ENCODE measurements around the gene HEXIM1. TPM values are rescaled to one million over a fixed set of nuclear protein-coding genes. Genes with fewer than 3 reads are reported as not detected.

Gene HEXIM1
- total RNA-seq: 38.2 to 40.6 TPM (median 38.8 TPM) in 3 replicates

- H3K4me3 Mint-ChIP-seq: peak within 1 kb of the TSS; percentile 98
- TF ChIP-seq, protein P1, sequence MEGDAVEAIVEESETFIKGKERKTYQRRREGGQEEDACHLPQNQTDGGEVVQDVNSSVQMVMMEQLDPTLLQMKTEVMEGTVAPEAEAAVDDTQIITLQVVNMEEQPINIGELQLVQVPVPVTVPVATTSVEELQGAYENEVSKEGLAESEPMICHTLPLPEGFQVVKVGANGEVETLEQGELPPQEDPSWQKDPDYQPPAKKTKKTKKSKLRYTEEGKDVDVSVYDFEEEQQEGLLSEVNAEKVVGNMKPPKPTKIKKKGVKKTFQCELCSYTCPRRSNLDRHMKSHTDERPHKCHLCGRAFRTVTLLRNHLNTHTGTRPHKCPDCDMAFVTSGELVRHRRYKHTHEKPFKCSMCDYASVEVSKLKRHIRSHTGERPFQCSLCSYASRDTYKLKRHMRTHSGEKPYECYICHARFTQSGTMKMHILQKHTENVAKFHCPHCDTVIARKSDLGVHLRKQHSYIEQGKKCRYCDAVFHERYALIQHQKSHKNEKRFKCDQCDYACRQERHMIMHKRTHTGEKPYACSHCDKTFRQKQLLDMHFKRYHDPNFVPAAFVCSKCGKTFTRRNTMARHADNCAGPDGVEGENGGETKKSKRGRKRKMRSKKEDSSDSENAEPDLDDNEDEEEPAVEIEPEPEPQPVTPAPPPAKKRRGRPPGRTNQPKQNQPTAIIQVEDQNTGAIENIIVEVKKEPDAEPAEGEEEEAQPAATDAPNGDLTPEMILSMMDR (IDR thresholded peaks at IDR 0.05; ENCODE audit: unreplicated experiment): no peak
Measured at GRCh38 chr17:45148183-45149036, at the start of gene HEXIM1. TSS of gene HEXIM1 (plus strand) at chr17:45148475. CDS start at chr17:45149191, 716 bp downstream.

GRCh38 chr17:45098869-45099616 lies 49.2 kb upstream of the HEXIM1 start:
- peaks cover 36% of the 10 kb centered on the region for H3K36me3 Mint-ChIP-seq
- peak overlapping the region; percentile 69 for H3K27ac Mint-ChIP-seq

More at GRCh38 chr17:45148183-45149036, at the start of gene HEXIM1:
- Mint-ChIP-seq H3K27ac (peak within 1 kb of the TSS; percentile 100), H3K36me3 (no peaks in the 10 kb centered on the region), H3K27me3 (ENCODE audit: low read depth) (no peaks in the 10 kb centered on the region), H3K4me1 (peaks cover 41% of the 10 kb centered on the region), H3K9me3 (no peaks in the 10 kb centered on the region)
- DNase-seq (ENCODE audit: low spot score in 2 of 2, unreplicated experiment in 2 of 2): peak; percentile 98 to 100

DNA sequence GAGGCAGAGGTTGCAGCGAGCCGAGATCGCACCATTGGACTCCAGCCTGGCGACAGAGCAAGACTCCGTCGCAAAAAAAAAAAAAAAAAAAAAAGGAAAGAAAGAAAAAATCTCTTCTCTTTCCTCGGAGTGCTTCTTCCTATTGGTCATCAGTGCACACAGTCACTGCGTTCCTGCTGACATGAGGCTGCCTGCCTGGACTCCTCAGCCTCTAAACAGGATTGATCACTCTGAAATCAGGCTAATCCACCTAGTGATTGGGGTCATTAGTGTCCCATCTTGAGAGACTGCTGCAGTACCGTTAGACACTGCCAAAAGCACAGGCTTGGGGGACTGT lies 46.8 kb upstream of the HEXIM1 start:
- H3K27me3 Mint-ChIP-seq (ENCODE audit: low read depth): no peaks in the 10 kb centered on the region
- peak overlapping the region; percentile 99 for H3K27ac Mint-ChIP-seq
- no peaks in the 10 kb centered on the region for H3K9me3 Mint-ChIP-seq
- H3K36me3 Mint-ChIP-seq: peaks cover 29% of the 10 kb centered on the region
- peaks cover 32% of the 10 kb centered on the region for H3K4me1 Mint-ChIP-seq
- TF ChIP-seq, protein P1 (IDR thresholded peaks at IDR 0.05; ENCODE audit: unreplicated experiment): no peak
- DNase-seq (ENCODE audit: low spot score in 2 of 2, unreplicated experiment in 2 of 2): no peak
- no peak overlapping the region for H3K4me3 Mint-ChIP-seq

More at GRCh38 chr17:45098869-45099616, 49.2 kb upstream of the HEXIM1 start:
- Mint-ChIP-seq H3K4me3 (no peak overlapping the region), H3K9me3 (no peaks in the 10 kb centered on the region), H3K27me3 (ENCODE audit: low read depth) (no peaks in the 10 kb centered on the region), H3K4me1 (peaks cover 32% of the 10 kb centered on the region)
- TF ChIP-seq, protein P1 (IDR thresholded peaks at IDR 0.05; ENCODE audit: unreplicated experiment): peak; percentile 78
- peak; percentile 72 to 87 for DNase-seq (ENCODE audit: low spot score in 2 of 2, unreplicated experiment in 2 of 2)

DNA sequence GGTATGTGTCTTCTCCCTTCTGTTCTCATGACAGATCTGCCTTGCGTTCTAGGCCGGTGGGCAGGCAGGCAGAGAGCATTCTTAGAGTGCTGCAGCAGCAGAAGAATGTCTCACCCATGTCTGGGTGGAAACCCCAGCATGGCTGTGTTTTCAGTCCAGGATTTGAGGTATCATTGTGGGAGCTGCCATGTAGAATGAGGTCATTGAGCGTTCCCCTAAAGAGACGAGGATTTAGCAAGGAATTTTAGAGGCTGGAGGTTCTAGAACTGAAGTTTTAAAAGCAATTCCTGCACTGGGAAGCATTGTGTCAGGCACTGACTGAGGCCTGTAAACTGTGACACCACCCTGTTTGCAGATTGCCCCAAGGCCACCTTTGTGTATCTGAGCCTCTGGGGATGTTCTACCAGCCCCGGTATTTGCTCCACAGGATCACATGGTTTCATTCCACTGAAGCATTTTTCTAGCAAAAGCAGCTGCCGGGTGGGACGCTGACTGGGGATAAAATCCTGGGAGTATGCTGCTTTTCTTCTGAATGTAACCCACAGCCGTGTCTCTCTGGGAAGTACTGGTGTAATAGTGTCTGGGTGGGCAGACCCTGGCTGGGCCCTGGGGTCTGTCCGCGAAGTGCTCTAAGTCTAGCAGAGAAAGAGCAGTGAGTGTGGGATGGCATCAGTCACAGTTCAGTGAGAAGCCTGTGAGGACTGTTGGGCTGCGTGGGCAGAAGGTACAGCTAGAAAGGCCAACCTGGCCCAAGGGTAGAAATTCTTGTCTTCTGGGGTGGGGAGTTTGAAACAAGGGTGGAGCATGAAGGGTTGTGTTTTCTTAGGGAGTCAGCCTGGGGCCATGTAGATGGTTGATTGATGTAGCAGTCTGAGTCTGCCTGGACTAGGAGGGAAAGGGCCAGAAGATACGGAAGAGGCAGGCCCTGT lies 46.1 kb upstream of the HEXIM1 start:
- Mint-ChIP-seq H3K4me1 (peaks cover 32% of the 10 kb centered on the region), H3K27me3 (ENCODE audit: low read depth) (no peaks in the 10 kb centered on the region), H3K4me3 (peak overlapping the region; percentile 35), H3K9me3 (no peaks in the 10 kb centered on the region), H3K27ac (peak overlapping the region; percentile 99), H3K36me3 (peaks cover 31% of the 10 kb centered on the region)
- TF ChIP-seq, protein P1 (IDR thresholded peaks at IDR 0.05; ENCODE audit: unreplicated experiment): no peak
- DNase-seq (ENCODE audit: low spot score in 2 of 2, unreplicated experiment in 2 of 2): peak in 1 of 2 experiments; percentile 43

GRCh38 chr17:45102856-45103255 lies 45.4 kb upstream of the HEXIM1 start:
- Mint-ChIP-seq H3K36me3 (peaks cover 28% of the 10 kb centered on the region), H3K4me3 (no peak overlapping the region), H3K27me3 (ENCODE audit: low read depth) (no peaks in the 10 kb centered on the region), H3K27ac (peak overlapping the region; percentile 99), H3K9me3 (no peaks in the 10 kb centered on the region), H3K4me1 (peaks cover 32% of the 10 kb centered on the region)
- TF ChIP-seq, protein P1 (IDR thresholded peaks at IDR 0.05; ENCODE audit: unreplicated experiment): no peak
- no peak for DNase-seq (ENCODE audit: low spot score in 2 of 2, unreplicated experiment in 2 of 2)

Measured in mesothelial cell of epicardium (in vitro differentiated cells).